Esophagus (tissue), 2 donors: ENCODE measurements around the gene DAAM2. TPM values are rescaled to one million over a fixed set of nuclear protein-coding genes. Genes with fewer than 3 reads are reported as not detected.

Source experiments
- H3K27ac ChIP-seq, 2 donors: one replicate each; pipeline ENCODE4 v1.5.1; 2013; ENCODE audit warnings: low read depth in 2 of 2, mild to moderate bottlenecking in 2 of 2, inconsistent platforms in 1 of 2, low read length in 1 of 2, moderate library complexity in 1 of 2
- H3K27me3 ChIP-seq, 2 donors: one replicate each; pipeline ENCODE4 v1.6.1; 2013; ENCODE audit warnings: low read length in 2 of 2, control low read depth in 1 of 2, mild to moderate bottlenecking in 1 of 2; ENCODE audit not compliant: insufficient read depth in 2 of 2, control insufficient read depth in 1 of 2
- H3K36me3 ChIP-seq, 2 donors: one replicate each; pipeline ENCODE4 v1.6.1; 2013; ENCODE audit warnings: low read length in 1 of 2; ENCODE audit not compliant: control insufficient read depth in 2 of 2, insufficient read depth in 2 of 2
- H3K4me1 ChIP-seq, 2 donors: one replicate each; pipeline ENCODE4 v1.6.1; 2013; ENCODE audit warnings: low read length in 1 of 2; ENCODE audit not compliant: control insufficient read depth in 2 of 2, insufficient read depth in 2 of 2
- H3K4me3 ChIP-seq, 2 donors: one replicate each; pipeline ENCODE4 v1.5.1; 2013; ENCODE audit warnings: low read length in 2 of 2, mild to moderate bottlenecking in 2 of 2, low read depth in 1 of 2, moderate library complexity in 1 of 2
- H3K9me3 ChIP-seq, 2 donors: one replicate each; pipeline ENCODE4 v1.6.1; 2013; ENCODE audit warnings: mild to moderate bottlenecking in 2 of 2, low read depth in 1 of 2, low read length in 1 of 2, moderate library complexity in 1 of 2; ENCODE audit not compliant: control insufficient read depth in 2 of 2, insufficient read depth in 1 of 2
- WGBS, 2 donors: extraction: QIAGEN DNeasy Blood & Tissue Kit; methylation state at CpG; one replicate each; pipeline ENCODE4 v1.1.7; 2013; 5-methylcytosine and 5-hydroxymethylcytosine counted together
- polyA plus RNA-seq, 2 donors: library from polyadenylated mRNA; stranded (reverse); fragments of 200-250 nt; gene quantifications; one replicate each; pipeline ENCODE4 v1.2.3, GENCODE V29; 2013
- donor health status: healthy with polysubstance abuse.
- donor health status: Bipolar disorder and iron deficiency.

Gene DAAM2
- polyA plus RNA-seq, 2 donors, result 10.7 to 11.3 TPM

- Histone ChIP-seq H3K27ac (no peak overlapping the region), H3K9me3 (no peaks in the 10 kb centered on the region), H3K27me3 (no peaks in the 10 kb centered on the region), H3K4me3 (no peak overlapping the region), H3K4me1 (peaks cover 7 to 12% of the 10 kb centered on the region in 2 donors), H3K36me3 (peaks cover 0 to 8% of the 10 kb centered on the region in 2 donors)
- WGBS, 2 donors, result 93 to 96% methylated on average over 22 of the region's 22 CpGs
These were observed 133.2 kb downstream of the DAAM2 start for GRCh38 chr6:39925191-39925930.

- Histone ChIP-seq H3K36me3 (peaks cover 0 to 8% of the 10 kb centered on the region in 2 donors), H3K4me1 (peaks cover 7 to 14% of the 10 kb centered on the region in 2 donors), H3K4me3 (no peak overlapping the region), H3K9me3 (no peaks in the 10 kb centered on the region), H3K27ac (no peak overlapping the region), H3K27me3 (no peaks in the 10 kb centered on the region)
- WGBS, 2 donors, result 82 to 92% methylated on average over 3 of the region's 3 CpGs
These were observed 133.7 kb downstream of the DAAM2 start for GRCh38 chr6:39925931-39926290.

GRCh38 chr6:39926668-39927067 lies 134.5 kb downstream of the DAAM2 start:
- no peak overlapping the region for H3K4me3 ChIP-seq
- WGBS, 2 donors, result 62 to 68% methylated on average over 3 of the region's 3 CpGs
- H3K9me3 ChIP-seq, result no peaks in the 10 kb centered on the region
- H3K27ac ChIP-seq, result peak overlapping the region in 1 of 2 donors; percentile 59
- H3K4me1 ChIP-seq, result peaks cover 7 to 16% of the 10 kb centered on the region in 2 donors
- no peaks in the 10 kb centered on the region for H3K27me3 ChIP-seq
- H3K36me3 ChIP-seq, result peaks cover 0 to 8% of the 10 kb centered on the region in 2 donors

- H3K9me3 ChIP-seq, result no peaks in the 10 kb centered on the region
- no peaks in the 10 kb centered on the region for H3K27me3 ChIP-seq
- WGBS, 2 donors, result 86 to 87% methylated on average over 11 of the region's 11 CpGs
- peaks cover 7 to 16% of the 10 kb centered on the region in 2 donors for H3K4me1 ChIP-seq
- peaks cover 0 to 8% of the 10 kb centered on the region in 2 donors for H3K36me3 ChIP-seq
- peak overlapping the region in 1 of 2 donors; percentile 59 for H3K27ac ChIP-seq
- no peak overlapping the region for H3K4me3 ChIP-seq
These were observed 135.0 kb downstream of the DAAM2 start for GRCh38 chr6:39927159-39927558.

- no peaks in the 10 kb centered on the region for H3K27me3 ChIP-seq
- H3K9me3 ChIP-seq, result no peaks in the 10 kb centered on the region
- peak overlapping the region in 1 of 2 donors; percentile 7 for H3K27ac ChIP-seq
- H3K4me1 ChIP-seq, result peaks cover 0 to 7% of the 10 kb centered on the region in 2 donors
- WGBS, 2 donors, result 59 to 77% methylated on average over 9 of the region's 9 CpGs
- no peak overlapping the region for H3K4me3 ChIP-seq
- peaks cover 0 to 8% of the 10 kb centered on the region in 2 donors for H3K36me3 ChIP-seq
These were observed 137.0 kb downstream of the DAAM2 start for GRCh38 chr6:39929039-39929732.

GRCh38 chr6:39929733-39930461 lies 137.7 kb downstream of the DAAM2 start:
- H3K4me1 ChIP-seq, result peaks cover 0 to 7% of the 10 kb centered on the region in 2 donors
- H3K9me3 ChIP-seq, result no peaks in the 10 kb centered on the region
- H3K36me3 ChIP-seq, result peaks cover 0 to 8% of the 10 kb centered on the region in 2 donors
- H3K4me3 ChIP-seq, result no peak overlapping the region
- H3K27ac ChIP-seq, result peak overlapping the region in 1 of 2 donors; percentile 7
- H3K27me3 ChIP-seq, result no peaks in the 10 kb centered on the region
- 70 to 71% methylated on average over 11 of the region's 11 CpGs for WGBS, 2 donors

GRCh38 chr6:39930540-39930939 lies 138.4 kb downstream of the DAAM2 start:
- Histone ChIP-seq H3K4me1 (peaks cover 0 to 7% of the 10 kb centered on the region in 2 donors), H3K4me3 (no peak overlapping the region)
- whole genome bisulfite sequencing, 2 donors, result 78 to 87% methylated on average over 4 of the region's 4 CpGs

GRCh38 chr6:39931607-39932006 lies 139.4 kb downstream of the DAAM2 start:
- Histone ChIP-seq H3K36me3 (no peaks in the 10 kb centered on the region), H3K27ac (no peak overlapping the region), H3K4me1 (peaks cover 0 to 7% of the 10 kb centered on the region in 2 donors), H3K9me3 (no peaks in the 10 kb centered on the region), H3K27me3 (no peaks in the 10 kb centered on the region), H3K4me3 (no peak overlapping the region)
- WGBS, 2 donors, result 58 to 60% methylated on average over 1 of the region's 1 CpG

More at GRCh38 chr6:39930540-39930939, 138.4 kb downstream of the DAAM2 start:
- H3K27ac ChIP-seq, result no peak overlapping the region
- H3K36me3 ChIP-seq, result peaks cover 0 to 4% of the 10 kb centered on the region in 2 donors
- H3K27me3 ChIP-seq, result no peaks in the 10 kb centered on the region
- H3K9me3 ChIP-seq, result no peaks in the 10 kb centered on the region

GRCh38 chr6:39932386-39932910 lies 140.3 kb downstream of the DAAM2 start:
- Histone ChIP-seq H3K9me3 (no peaks in the 10 kb centered on the region), H3K4me1 (peaks cover 0 to 4% of the 10 kb centered on the region in 2 donors), H3K27me3 (no peaks in the 10 kb centered on the region), H3K36me3 (no peaks in the 10 kb centered on the region), H3K27ac (no peak overlapping the region), H3K4me3 (peak overlapping the region in 1 of 2 donors; percentile 0)
- WGBS, 2 donors, result 83 to 86% methylated on average over 8 of the region's 8 CpGs
